Erythroblast (primary cell): ENCODE data around the gene DGCR6.
"Not testable (repeated sequence)": the region's sequence is repeated elsewhere in the genome, so short reads cannot be mapped to it uniquely, and the experiment has no call there.

Source experiments
- DNase-seq, 2 experiments: peaks; one replicate each; lab custom pipeline; 2025; lab: John Stamatoyannopoulos, UW
- GATA1 ChIP-seq: IDR thresholded peaks from 2 replicates; pipeline ENCODE4 v1.6.1; 2011; ENCODE audit warnings: low read depth, mild to moderate bottlenecking, control low read depth, low read length, moderate library complexity
- POLR2A ChIP-seq: IDR thresholded peaks from 2 replicates; pipeline ENCODE4 v1.6.1; 2011; ENCODE audit warnings: mild to moderate bottlenecking, low read length

The DGCR6 gene

DNA sequence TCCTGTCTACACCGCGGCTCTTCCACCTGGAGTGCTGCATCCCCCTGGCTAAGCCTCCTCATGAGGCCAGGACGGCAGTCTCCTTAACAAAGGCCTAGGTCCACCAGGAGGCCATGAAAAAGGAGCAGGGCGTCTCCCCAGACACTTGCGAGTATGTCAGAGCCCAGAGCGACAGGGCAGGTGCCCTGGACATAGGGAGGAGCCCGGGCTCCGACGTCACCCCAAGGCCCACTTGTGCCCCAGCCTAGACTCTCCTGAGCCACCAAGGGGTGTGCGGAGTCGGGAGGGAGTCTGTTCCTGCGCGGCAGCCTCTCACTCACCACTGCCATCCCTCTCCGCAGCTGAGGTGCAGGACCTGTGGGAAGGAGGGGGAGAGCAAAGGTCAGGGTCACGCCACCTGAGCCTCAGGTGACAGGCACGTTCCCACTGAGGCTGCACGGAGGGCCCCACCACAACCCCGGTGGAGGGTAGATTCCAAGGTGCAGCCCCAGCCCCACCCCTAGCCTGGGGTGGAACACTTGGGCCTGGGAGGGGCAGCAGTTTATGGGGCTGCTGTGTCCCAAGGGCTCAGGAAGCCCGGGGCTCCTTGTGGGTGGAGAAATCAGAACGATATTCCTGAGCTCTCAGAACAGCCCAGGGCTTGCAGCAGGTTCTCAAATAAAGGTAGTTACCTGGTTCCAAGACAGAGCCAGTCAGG, 19.4 kb downstream of the DGCR6 start:
- TF ChIP-seq GATA1, result no peak
- no peak for TF ChIP-seq POLR2A

DNA sequence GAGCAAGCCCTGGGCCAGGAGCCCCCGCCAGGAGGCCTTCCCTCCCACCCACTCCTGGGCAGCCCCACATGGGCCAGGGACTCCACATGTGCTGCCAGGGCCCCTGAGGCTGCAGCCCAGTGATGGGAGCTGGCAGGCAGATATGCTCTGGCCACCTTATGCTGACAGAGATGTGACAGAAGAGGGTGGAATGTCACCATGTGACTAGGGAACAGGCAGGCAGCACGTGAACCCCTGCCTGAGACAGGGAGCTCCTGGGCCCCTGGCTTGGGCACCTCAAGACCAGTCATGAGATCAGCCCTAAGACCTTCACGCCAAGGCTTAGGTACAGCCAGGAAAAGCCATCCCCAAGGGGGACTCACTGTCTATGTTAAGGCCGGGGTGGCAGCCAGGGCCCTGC, 20.9 kb downstream of the DGCR6 start:
- TF ChIP-seq POLR2A, result no peak
- no peak for TF ChIP-seq GATA1
- no peak for DNase-seq

More for the DNA sequence above, 19.4 kb downstream of the DGCR6 start:
- DNase-seq, result no peak

- no peak for DNase-seq
- no peak for TF ChIP-seq POLR2A
- TF ChIP-seq GATA1, result no peak
These were observed 21.5 kb downstream of the DGCR6 start for GRCh38 chr22:18927573-18927972.

DNA sequence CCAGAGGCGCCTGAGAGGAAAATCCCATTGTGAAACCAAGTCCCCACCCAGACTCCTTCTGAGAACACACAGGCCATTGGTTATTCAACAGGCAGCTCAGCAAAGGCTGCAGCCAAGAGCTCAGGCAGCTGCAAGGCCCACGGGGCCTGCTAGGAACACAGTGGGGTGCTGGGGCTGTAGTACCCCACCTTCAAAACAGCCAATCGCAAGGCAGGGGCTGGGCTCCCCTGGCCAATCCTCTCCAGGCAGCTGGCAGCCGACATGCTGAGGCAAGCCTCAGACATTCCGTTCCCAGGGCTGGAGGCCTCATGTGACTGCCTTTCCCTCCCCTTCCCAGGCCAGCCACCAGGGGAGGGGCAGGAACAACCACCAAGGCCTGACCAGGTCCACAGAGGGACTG, 23.3 kb downstream of the DGCR6 start:
- TF ChIP-seq GATA1, result no peak
- DNase-seq, result no peak

DNA sequence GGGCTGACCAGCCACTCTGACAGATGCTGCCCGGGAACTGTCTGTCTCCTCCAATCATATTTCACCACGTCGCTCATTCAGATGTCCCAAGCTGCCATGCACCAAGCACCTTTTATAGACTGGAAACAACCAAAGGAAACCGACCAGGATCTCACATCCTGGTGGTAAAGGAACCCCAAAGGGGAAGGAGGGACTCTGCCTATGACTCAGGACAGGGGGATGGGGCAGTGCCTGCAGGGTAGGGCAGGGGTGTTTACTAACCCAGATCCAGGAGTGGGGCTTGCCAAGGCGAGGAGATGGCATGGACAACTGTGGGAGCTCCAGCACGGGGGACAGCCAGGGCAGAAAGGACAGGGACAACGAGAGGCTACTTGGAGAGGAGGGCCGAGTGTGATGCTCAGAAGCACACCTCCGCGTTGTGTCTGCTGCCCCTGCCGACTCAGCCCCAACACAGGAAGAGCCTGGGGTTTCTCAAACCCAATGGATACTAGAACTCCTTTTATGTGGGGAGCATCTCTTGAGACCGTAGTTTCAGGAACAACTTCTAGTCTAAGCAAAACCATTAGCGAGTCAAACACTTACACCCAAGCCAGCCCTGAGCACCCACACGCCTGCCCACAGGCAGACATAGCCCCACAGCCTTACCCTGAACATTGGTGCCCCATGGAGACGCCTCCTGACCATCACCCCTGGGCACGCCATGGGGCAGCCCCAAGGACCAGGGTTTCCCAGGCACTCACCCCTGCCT, 26.0 kb downstream of the DGCR6 start:
- no peak for DNase-seq
- no peak for TF ChIP-seq POLR2A
- no peak for TF ChIP-seq GATA1

- DNase-seq, result no peak
- TF ChIP-seq POLR2A, result no peak
- TF ChIP-seq GATA1, result no peak
These were observed 27.8 kb downstream of the DGCR6 start for GRCh38 chr22:18933914-18934313.

GRCh38 chr22:18934688-18935087, 28.6 kb downstream of the DGCR6 start:
- not testable (repeated sequence) for DNase-seq

GRCh38 chr22:18935889-18936529, 29.9 kb downstream of the DGCR6 start, which contains the start of gene PRODH:
TSS of gene PRODH (minus strand) at chr22:18936293. CDS start at chr22:18936287, 6 bp downstream.
- DNase-seq, result no peak
- no peak for TF ChIP-seq POLR2A
- no peak for TF ChIP-seq GATA1

- DNase-seq, result not testable (repeated sequence)
These were observed 32.6 kb downstream of the DGCR6 start for GRCh38 chr22:18938691-18939090.

DNA sequence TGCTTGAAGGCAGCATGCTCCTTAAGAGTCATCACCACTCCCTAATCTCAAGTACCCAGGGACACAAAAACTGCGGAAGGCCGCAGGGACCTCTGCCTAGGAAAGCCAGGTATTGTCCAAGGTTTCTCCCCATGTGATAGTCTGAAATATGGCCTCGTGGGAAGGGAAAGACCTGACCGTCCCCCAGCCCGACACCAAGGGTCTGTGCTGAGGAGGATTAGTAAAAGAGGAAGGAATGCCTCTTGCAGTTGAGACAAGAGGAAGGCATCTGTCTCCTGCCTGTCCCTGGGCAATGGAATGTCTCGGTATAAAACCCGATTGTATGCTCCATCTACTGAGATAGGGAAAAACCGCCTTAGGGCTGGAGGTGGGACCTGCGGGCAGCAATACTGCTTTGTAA, 41.0 kb downstream of the DGCR6 start:
- not testable (repeated sequence) for DNase-seq

- TF ChIP-seq POLR2A (no peak), GATA1 (no peak)
- no peak for DNase-seq
These were observed 41.8 kb downstream of the DGCR6 start for GRCh38 chr22:18947905-18948304.

GRCh38 chr22:18950141-18950540, 44.0 kb downstream of the DGCR6 start:
- no peak for DNase-seq
- TF ChIP-seq POLR2A (no peak), GATA1 (no peak)

GRCh38 chr22:18952022-18952421, 45.9 kb downstream of the DGCR6 start:
- DNase-seq, result no peak
- TF ChIP-seq POLR2A (no peak), GATA1 (no peak)

DNA sequence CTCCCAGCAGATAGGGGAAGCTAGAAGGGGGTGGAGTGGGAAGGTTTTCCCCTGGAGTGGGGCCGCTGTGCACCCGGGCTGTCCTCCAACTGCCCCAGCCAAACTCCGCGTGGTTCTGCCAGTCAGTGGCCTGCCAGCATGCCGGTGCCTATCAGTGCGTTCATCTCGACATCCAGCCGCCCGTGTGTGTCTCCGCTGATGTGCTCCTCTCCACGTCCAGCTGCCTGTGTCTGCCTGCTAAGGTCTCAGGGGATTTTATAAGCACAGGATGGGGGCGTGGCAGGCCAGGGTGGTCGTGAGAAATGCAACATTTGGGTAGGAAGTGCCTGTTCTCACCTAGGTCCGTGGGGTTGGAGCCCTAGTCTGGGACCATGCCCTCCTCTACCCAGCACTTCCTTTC, 47.0 kb downstream of the DGCR6 start:
- not testable (repeated sequence) for DNase-seq

DNA sequence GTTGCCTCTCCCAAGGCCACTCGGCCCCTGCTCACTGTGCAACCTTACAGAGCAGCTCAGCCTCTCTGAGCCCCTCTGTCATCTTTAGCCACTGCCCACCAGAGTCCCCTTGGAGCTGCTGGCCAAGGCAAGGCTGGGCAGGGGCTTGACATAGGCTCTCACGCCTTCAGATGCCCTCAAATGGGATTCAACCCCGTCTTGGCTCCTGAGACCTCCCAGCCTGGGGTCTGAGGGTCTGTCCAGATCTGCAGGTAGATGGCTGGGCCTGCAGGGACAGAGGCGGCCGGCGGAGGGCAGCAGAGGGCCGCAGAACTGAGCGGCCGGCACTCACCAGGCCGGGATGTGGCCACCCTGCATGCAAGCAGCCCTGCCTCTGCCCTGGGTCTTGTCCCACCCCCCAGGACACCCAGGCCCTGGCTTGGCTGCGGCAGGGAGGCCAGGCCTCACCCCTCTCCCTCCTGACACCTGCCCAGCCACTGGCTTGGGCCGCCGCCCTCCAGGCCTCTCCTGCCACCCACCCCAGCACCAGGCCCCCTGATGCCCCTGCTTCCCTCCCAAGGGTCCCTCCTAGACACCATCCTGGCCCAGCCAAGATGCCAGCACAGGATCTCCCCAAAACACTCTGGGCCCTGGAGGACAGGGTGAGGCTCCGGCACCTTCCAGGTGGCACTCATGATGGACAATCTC, 48.3 kb downstream of the DGCR6 start:
- DNase-seq, result peak; percentile 43 to 73
